Hematopoietic multipotent progenitor cell treated with erythropoietin and hydrocortisone succinate and interleukin-3 and kit ligand, for 15 days (in vitro differentiated cells): ENCODE results near the gene ASB2.

Source experiments
- DNase-seq: peaks from one replicate; pipeline ENCODE4 v3.0.0-alpha.2; 2015; ENCODE audit warnings: low spot score

Gene ASB2

DNA sequence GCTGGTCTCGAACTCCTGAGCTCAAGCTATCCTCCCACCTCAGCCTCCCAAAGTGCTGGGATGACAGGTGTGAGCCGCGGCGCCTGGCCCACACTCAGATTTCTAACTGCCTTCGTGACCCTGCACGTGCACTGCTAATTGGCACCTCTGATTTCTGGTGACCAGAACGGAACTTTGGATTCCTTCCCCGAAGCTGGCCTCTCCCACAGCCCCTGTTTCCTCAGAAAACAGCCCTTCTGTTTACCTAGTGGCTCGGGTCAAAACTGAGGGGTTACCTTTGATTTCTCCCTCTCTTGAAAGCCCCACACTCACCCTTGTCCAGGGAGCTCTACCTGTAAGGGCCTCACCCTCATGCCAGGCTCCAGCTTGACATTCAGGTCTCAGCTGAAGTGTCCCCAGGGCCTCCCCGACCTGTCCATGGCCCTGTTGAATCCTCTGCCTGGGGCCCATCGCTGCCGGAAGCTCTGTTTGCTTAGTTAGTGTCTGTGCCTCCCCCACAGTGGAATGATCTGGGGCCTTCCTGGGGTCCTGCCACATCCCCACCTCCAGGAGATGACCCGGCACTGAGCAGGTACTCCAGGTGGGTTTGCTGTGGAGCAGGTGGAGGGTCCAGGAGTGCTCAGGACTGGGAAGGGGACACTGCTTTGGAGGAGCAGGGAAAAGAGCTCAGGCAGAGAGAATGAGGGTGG is 73.6 kb downstream of the ASB2 start:
- no peak for DNase-seq

DNA sequence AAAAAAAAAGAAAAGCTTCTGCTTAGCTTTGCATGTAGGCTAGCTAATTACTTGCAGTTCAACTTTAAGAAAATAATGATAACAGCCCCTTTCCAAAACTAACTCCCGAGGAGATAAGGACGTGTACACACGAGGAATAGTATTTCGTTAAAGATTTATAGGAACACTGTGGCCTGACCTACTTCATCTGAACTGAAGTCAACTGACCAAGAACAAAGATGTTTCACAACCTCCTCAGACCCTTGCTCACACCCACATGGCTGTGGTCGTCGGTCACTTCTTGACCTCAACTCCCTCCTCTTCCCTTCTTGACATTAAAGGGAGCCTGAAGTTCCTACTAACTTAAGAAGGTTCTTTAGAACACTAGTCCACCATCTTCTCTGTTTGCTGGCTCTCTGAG is 74.6 kb downstream of the ASB2 start:
- no peak for DNase-seq

DNA sequence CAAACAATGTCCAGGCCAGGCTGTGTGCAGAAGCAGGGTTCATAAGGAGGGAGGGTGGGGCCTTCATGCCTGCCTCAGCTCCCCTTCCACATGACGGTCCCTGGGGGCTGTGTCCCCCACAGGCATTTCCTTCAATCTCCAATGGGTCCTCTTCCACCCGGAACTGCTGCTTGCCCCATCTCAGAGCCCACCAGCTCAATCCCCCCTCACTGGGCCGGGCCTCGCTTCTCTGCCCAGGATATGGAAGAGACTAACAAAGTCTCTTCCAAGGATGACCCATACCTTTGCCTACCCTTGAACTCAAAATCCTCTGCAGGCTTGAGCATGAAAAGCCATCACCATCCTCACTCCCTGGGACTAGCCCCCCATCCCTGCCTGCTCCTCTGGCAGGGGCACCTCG is 77.6 kb downstream of the ASB2 start:
- no peak for DNase-seq

DNA sequence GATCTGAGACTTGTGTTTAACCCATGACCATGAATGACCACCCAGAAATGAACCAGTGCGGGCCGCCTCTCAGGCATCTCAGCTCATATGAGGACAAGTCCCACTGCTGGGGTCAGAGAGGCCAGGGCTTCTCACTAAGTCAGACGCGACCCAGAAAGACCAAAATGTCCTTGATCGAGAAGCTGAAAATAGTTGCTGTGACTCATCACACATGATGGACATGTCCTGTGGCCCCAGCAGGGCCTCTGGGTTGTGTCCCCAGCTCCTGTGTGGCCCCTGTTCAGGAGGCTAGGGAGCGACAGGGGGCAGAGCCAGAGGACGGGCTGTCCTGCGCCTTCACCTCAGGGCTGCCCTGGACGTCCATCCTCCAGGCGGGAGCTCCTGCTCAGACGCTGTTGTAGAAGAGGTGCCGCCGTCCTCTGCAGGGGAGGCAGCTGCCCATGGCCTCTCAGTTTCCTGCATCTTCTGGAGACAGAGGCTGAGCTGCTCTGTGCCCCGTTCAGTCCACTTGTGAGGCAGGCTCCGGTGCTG is 78.2 kb downstream of the ASB2 start:
- no peak for DNase-seq

DNA sequence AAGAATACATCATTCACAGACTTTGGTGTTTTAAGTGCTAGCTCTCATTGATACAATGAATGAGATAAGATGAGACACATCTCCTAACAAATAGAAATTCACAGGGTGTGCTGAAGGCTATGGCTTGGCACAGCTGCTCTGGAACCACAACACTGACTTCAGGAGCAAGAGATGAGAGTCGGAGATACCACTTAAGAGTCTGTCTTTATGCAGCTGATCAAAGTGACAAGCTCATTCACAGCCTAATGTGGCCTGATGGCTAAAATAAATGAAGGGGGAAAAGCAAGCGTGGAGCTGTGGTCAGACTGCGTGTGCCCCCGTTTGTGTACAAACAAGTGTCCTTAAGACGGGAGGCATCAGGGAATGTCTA is 78.9 kb downstream of the ASB2 start:
- no peak for DNase-seq

DNA sequence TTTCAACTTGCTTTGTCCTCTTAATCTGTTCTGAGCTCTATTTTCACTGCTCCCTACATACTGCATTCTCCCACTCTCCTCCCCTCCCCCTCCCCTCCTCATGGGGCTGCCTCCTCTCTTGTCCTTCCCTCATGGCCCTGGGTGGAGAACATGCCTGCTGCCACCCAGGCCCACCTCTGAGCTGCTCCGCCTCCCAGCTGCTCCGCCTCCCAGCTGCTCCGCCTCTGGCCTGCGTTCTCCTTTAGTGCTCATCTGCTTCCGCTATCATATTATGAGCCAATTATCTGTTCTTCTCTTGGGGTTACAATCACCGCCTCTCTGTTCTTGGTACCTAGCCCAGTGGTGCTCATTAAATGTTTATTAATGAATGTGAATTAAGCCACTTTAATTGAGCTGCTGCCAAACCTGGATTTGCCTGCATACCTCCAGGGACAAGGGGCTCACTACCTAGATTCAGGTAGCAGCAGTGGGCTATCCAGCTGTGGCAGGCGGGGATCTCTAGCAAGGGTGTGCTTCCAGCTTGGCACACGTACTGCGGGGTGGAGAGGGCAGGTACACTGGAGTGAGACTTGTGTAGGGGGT is 81.3 kb downstream of the ASB2 start:
- no peak for DNase-seq

DNA sequence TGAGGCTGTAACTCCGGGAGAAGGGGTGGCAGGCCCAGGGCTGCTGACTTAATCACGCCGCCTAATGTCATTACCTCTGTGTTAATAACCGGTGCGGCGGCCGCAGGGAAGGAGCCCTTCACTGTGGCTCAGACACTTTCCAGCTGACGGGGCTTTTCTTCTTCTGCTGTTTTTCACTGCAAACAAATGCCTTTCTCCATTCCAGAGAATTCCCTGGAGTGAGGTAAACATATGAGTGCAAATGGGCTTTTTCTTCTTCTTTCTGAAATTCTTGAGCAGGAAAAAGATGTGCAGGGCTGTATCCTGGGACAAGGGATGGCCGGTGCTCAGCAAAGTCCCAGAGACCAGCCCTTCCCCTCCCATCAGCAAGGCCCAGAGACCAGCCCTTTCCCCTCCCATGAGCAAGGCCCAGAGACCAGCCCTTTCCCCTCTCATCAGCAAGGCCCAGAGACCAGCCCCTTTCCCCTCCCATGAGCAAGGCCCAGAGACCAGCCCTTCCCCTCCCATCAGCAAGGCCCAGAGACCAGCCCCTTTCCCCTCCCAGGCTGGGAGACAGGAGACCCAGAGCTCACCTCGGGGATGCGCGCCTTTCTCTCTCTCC is 82.6 kb downstream of the ASB2 start:
- DNase-seq: no peak

DNA sequence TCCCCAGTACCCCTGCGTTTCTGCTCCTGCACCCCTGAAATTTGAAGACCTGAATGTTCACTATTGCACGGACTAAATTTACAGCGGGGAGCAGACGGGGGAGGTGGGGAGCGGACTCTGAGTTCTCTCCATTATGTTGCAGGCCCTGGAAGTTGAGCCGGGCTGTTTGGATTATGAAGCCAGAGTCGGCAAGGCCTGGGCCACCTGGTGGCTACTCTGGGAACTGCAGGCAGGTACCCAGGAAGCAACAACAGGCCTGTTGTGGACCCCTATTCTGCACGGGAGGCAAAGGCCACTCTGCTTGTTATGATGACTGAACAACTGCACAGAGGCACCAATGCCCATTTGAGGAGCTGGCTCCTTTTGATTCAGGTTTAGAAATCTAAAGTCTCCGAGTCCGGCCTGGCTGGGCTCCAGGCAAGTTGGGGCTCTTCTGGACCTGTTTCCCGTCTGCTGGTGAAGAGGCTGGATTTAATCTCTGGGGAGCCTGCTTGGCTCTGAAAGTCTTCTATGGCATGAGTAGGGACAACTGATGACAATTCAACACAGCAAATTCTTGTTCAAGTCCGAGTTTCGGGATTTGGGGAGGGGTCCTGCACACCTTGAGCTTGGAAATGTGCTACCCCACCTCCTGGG is 83.3 kb downstream of the ASB2 start:
- peak; percentile 59 for DNase-seq

DNA sequence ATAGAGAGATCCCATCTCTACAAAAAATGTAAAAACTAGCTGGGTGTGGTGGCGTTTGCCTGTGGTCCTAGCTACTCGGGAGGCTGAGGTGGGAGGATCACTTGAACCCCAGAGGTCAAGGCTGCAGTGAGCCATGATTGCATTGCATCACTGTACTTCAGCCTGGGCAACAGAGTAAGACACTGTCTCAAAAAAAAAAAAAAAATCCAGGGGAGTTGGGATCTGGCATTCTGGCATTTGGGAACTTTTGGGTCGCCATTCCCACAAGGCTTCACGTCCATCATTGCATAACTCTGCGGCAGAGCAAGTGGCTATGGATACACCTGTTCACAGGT is 83.9 kb downstream of the ASB2 start:
- no peak for DNase-seq

DNA sequence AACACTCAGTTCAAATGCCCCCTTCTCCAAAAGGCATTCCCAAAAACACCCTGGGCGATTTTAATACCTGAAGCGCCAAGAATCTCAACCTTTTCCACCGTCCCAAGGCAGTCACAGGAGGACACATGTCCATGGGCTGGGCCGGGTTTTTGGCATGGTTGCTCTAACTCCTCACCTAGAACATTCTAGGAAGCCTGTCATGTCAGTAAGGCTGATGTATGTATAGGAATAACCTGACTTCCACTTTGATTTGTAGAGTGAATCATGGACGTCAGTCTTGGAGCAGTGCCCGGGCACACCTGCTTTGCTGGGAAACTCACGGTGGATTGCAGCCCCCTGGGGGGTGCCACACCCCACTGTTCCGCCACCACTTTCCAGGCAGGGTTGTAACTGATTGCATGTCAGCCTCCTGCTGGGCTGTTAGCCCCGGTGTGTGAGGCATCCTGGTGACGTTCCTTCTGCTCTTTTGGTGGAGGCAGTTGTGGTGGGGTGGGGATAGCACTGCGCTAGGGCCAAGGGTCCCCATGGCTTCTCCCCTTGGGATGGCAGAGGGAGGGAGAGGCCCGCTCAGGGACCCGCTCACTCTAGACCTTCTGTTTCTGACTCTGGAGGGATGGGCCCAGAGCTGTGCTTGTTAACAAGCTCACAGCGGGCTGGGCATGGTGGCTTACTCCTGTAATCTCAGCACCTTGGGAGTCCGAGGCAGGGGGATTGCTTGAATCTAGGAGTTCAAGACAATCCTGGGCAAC is 84.4 kb downstream of the ASB2 start:
- DNase-seq: no peak

DNA sequence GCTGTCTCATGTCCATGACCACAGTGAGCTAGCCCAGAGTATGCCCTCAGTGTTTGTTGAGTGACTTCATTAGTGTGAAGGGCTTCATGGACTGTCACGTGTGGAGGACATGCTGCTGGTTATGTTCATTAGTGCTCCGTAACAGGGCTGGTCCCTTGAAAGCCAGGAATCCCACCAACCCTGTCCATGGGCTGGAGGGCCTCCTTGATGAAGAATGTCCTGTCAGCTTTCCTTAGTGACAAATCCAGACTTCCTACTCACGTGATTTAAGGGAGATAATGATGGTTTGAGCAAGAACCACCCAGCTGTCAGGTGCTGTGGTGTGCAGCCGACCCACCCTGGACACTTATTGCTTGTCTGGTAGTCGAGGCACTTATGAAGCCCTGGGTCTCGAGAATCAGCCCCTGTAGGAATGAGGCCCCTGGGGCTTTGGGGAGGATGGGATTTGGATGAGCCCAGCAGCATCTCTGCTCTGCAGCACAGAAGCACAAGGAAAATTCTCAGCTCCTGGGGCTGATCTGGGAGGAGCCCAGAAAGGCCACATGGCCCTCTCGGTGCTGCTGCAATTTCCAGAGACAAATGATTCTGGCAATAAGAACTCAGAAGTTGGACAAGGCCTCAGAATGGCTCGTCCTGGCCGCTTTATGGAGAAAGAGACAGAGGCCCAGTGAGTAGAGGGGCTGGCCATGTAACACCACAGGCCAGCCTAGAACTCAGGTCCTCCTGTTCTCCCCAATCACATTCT is 86.5 kb downstream of the ASB2 start:
- DNase-seq: no peak

DNA sequence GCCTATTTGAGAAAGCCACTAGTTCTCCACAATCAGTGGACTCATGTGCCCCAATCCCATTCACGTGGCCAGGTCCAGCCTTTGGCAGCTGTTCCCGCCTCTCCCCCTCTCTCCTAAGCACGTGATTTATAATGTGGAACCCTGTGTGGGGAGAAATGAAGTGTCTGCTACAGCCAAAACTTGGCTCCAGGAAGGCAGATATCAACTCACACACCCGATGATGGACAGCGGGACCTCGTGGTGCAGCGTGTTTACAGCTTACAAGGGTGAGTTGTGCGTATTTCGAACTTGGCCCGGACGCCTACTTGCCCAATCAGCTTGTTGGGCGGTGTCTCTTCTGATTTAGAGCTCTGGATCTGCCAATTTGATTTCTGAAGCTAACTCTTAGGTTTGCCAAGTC is 87.4 kb downstream of the ASB2 start:
- no peak for DNase-seq

DNA sequence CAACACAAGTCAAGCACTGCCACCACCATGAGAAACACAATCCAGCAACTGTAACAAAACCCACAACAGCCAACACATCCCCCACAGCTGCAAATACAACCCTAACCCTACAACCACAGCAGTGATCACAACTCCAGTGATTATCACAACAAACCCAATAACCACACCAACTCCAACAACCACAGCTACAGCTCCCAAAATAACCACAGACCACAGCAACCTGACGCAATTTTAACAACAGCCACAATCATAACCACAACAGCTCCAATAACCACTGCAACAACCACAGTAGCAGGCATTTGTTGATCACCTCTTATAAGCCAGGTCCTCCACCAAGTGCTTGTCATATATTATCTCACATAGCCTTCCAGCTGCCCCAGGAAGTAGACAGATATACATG is 91.4 kb downstream of the ASB2 start:
- no peak for DNase-seq
